ENCODE data around the gene ZBED6.
"Not testable (repeated sequence)": the region's sequence is repeated elsewhere in the genome, so short reads cannot be mapped to it uniquely, and the experiment has no call there.

Gene ZBED6

DNA sequence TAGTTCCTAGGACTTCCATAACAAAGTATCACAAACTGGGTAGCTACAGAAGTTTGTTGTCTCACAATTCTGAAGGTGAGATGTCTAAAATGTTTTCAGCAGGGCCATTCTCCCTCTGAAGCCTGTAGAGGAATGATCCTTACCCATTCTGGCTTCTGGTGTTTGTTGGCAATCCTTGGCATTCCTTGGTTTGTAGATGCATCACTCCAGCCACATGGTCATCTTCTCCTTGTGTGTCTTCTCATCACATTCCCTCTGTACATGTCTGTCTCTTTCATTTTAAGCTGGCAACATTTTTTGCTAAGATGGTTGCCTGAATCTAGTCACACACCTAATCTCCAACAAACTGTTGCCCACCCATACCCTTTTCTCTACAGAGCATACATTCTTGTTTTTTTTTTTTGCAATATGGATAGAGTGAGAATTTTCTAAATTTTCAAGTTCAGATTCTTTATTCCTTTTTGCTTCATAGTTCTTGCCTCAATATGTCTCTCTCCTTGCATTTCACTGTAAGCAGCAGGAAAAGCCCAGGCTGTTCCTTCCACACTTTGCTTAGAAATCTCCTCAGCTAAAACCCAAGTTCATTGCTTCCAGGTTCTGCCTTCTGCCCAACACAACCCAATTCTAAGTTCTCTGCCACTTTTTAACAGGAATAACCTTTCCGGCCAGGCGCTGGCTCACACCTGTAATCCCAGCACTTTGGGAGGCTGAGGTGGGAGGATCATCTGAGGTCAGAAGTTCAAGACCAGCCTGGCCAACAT lies 18.3 kb downstream of the ZBED6 start:
- H3K27me3 ChIP-seq (replicated peaks in 2 of 5; ENCODE audit: control insufficient read depth in 4 of 5, insufficient read depth in 5 of 5, low read length in 4 of 5), result no peaks in the 10 kb centered on the region
- whole genome bisulfite sequencing (ENCODE audit: insufficient coverage), result no CpG with 5 or more reads among the region's 2 CpGs
- ChIA-PET CTCF (no interaction called here), POLR2A (interaction anchor here (0.6 kb wide), 1 partner anchor 13 kb away, joined by 3 read pairs; no protein-coding TSS in a partner anchor)
- H3K36me3 ChIP-seq (ENCODE audit: control insufficient read depth in 4 of 4, insufficient read depth in 4 of 4, low read length in 3 of 4), result peaks cover 16 to 50% (median 29%) of the 10 kb centered on the region in 4 experiments
- no peak overlapping the region for H3K27ac ChIP-seq (ENCODE audit: insufficient read depth in 1 of 2, low read depth in 1 of 2, low read length in 2 of 2, poor library complexity in 1 of 2, severe bottlenecking in 2 of 2)
- DNase-seq, result no peak
- no peaks in the 10 kb centered on the region for H3K9me3 ChIP-seq (ENCODE audit: control extremely low read depth in 1 of 5, control insufficient read depth in 4 of 5, insufficient read depth in 2 of 5, low read depth in 1 of 5, low read length in 4 of 5)
- no peak overlapping the region for H3K4me3 ChIP-seq (ENCODE audit: control insufficient read depth in 1 of 7, extremely low read depth in 1 of 7, insufficient read depth in 4 of 7, low read depth in 2 of 7, low read length in 6 of 7)
- H3K4me1 ChIP-seq (ENCODE audit: control extremely low read depth in 1 of 4, control insufficient read depth in 4 of 4, insufficient read depth in 4 of 4, low read length in 3 of 4), result no peaks in the 10 kb centered on the region

DNA sequence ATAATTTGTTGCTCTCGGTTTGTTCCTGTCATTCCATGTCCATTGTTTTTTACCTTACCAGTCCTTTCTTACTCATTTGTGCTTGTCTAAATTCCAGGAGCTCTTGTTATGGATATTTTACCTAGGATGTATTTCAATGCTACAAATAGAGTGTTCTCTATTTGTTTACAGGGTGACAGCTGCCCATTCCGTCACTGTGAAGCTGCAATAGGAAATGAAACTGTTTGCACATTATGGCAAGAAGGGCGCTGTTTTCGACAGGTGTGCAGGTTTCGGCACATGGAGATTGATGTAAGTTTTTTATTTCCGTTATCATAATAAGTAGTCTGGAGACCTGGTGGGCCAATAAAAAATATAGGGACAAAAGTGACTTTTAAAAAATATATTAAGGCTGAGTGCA lies 23.0 kb downstream of the ZBED6 start:
- Histone ChIP-seq H3K9me3 (ENCODE audit: control extremely low read depth in 1 of 5, control insufficient read depth in 4 of 5, insufficient read depth in 2 of 5, low read depth in 1 of 5, low read length in 4 of 5) (no peaks in the 10 kb centered on the region), H3K36me3 (ENCODE audit: control insufficient read depth in 4 of 4, insufficient read depth in 4 of 4, low read length in 3 of 4) (peaks cover 23 to 80% (median 50%) of the 10 kb centered on the region in 4 experiments), H3K27ac (ENCODE audit: insufficient read depth in 1 of 2, low read depth in 1 of 2, low read length in 2 of 2, poor library complexity in 1 of 2, severe bottlenecking in 2 of 2) (no peak overlapping the region), H3K4me3 (ENCODE audit: control insufficient read depth in 1 of 7, extremely low read depth in 1 of 7, insufficient read depth in 4 of 7, low read depth in 2 of 7, low read length in 6 of 7) (no peak overlapping the region), H3K27me3 (replicated peaks in 2 of 5; ENCODE audit: control insufficient read depth in 4 of 5, insufficient read depth in 5 of 5, low read length in 4 of 5) (no peaks in the 10 kb centered on the region), H3K4me1 (ENCODE audit: control extremely low read depth in 1 of 4, control insufficient read depth in 4 of 4, insufficient read depth in 4 of 4, low read length in 3 of 4) (no peaks in the 10 kb centered on the region)
- DNase-seq, result no peak
- CTCF ChIA-PET, result interaction anchor here (1.6 kb wide), 1 partner anchor 17 kb away, joined by 5 read pairs; no protein-coding TSS in a partner anchor
- POLR2A ChIA-PET, result no interaction called here
- 98% methylated on average over 5 of the region's 6 CpGs for WGBS (ENCODE audit: insufficient coverage)

DNA sequence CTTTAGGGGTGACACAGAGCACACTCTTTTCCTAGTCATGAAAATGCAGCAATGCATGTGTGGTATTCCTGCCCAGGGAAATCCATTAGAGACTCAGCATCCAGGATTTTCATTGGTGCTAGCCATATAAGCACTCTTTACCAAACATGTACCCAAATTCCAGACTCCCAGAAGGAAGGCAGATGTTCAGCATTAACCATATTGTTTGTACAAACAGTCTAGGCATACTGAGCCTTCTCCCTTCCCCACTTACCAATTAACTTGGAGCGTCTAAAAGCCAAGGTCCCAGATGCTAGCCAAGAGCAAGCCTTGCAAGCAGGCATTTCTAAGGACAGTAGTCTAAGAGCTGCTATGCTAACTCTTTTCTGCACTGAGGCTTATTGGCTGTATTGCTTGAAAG lies 27.9 kb downstream of the ZBED6 start:
- no CpG with 5 or more reads among the region's 1 CpG for WGBS (ENCODE audit: insufficient coverage)
- ChIA-PET CTCF (interaction anchor here (1.2 kb wide), 1 partner anchor 11 kb away, joined by 3 read pairs; no protein-coding TSS in a partner anchor), POLR2A (no interaction called here)
- H3K4me3 ChIP-seq (ENCODE audit: control insufficient read depth in 1 of 7, extremely low read depth in 1 of 7, insufficient read depth in 4 of 7, low read depth in 2 of 7, low read length in 6 of 7), result no peak overlapping the region
- H3K36me3 ChIP-seq (ENCODE audit: control insufficient read depth in 4 of 4, insufficient read depth in 4 of 4, low read length in 3 of 4), result peaks cover 26 to 65% (median 48%) of the 10 kb centered on the region in 4 experiments
- H3K27ac ChIP-seq (ENCODE audit: insufficient read depth in 1 of 2, low read depth in 1 of 2, low read length in 2 of 2, poor library complexity in 1 of 2, severe bottlenecking in 2 of 2), result no peak overlapping the region
- H3K9me3 ChIP-seq (ENCODE audit: control extremely low read depth in 1 of 5, control insufficient read depth in 4 of 5, insufficient read depth in 2 of 5, low read depth in 1 of 5, low read length in 4 of 5), result no peaks in the 10 kb centered on the region
- no peaks in the 10 kb centered on the region for H3K4me1 ChIP-seq (ENCODE audit: control extremely low read depth in 1 of 4, control insufficient read depth in 4 of 4, insufficient read depth in 4 of 4, low read length in 3 of 4)
- no peaks in the 10 kb centered on the region for H3K27me3 ChIP-seq (replicated peaks in 2 of 5; ENCODE audit: control insufficient read depth in 4 of 5, insufficient read depth in 5 of 5, low read length in 4 of 5)
- DNase-seq, result no peak

DNA sequence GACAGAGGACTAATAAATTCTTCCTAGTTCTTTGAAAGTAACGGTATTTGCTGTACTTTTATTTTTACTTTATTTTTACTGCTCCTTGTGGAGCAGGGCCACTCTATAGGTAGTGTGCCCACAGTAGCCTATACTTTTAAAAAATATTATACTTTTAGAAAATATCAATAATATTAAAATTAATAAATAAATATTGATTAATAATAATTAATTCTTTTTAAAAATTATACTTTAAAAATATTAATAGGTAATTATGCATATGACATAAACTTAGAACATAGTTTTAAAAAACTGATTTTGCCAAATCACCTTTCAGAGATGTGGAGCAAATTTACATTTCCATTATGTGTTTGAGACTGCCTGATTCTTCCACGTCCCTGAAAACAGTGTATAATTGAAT lies 30.8 kb downstream of the ZBED6 start:
- H3K27ac ChIP-seq (ENCODE audit: insufficient read depth in 1 of 2, low read depth in 1 of 2, low read length in 2 of 2, poor library complexity in 1 of 2, severe bottlenecking in 2 of 2), result no peak overlapping the region
- WGBS (ENCODE audit: insufficient coverage), result no CpG with 5 or more reads among the region's 2 CpGs
- no peaks in the 10 kb centered on the region for H3K27me3 ChIP-seq (replicated peaks in 2 of 5; ENCODE audit: control insufficient read depth in 4 of 5, insufficient read depth in 5 of 5, low read length in 4 of 5)
- no peak overlapping the region for H3K4me3 ChIP-seq (ENCODE audit: control insufficient read depth in 1 of 7, extremely low read depth in 1 of 7, insufficient read depth in 4 of 7, low read depth in 2 of 7, low read length in 6 of 7)
- DNase-seq, result no peak
- H3K4me1 ChIP-seq (ENCODE audit: control extremely low read depth in 1 of 4, control insufficient read depth in 4 of 4, insufficient read depth in 4 of 4, low read length in 3 of 4), result peaks cover 0 to 4% (median 0%) of the 10 kb centered on the region in 4 experiments
- H3K36me3 ChIP-seq (ENCODE audit: control insufficient read depth in 4 of 4, insufficient read depth in 4 of 4, low read length in 3 of 4), result peaks cover 31 to 69% (median 51%) of the 10 kb centered on the region in 4 experiments
- POLR2A ChIA-PET, result no interaction called here
- CTCF ChIA-PET, result no interaction called here
- no peaks in the 10 kb centered on the region for H3K9me3 ChIP-seq (ENCODE audit: control extremely low read depth in 1 of 5, control insufficient read depth in 4 of 5, insufficient read depth in 2 of 5, low read depth in 1 of 5, low read length in 4 of 5)

DNA sequence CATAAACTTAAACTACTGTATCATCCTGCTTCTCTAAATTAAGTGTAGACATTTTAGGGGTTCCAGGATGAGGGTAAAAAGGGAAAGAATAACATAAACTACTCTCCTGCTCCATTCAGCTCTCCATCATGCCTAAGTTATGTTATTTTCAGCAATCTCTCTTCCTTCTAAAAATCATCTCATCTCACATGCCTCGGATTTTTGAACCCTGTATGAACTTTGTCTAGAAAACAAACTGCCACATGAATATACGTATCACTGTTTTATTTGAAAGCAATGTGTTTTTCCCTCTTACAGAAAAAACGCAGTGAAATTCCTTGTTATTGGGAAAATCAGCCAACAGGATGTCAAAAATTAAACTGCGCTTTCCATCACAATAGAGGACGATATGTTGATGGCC lies 32.6 kb downstream of the ZBED6 start:
- no peak overlapping the region for H3K4me3 ChIP-seq (ENCODE audit: control insufficient read depth in 1 of 7, extremely low read depth in 1 of 7, insufficient read depth in 4 of 7, low read depth in 2 of 7, low read length in 6 of 7)
- CTCF ChIA-PET, result no interaction called here
- H3K27ac ChIP-seq (ENCODE audit: insufficient read depth in 1 of 2, low read depth in 1 of 2, low read length in 2 of 2, poor library complexity in 1 of 2, severe bottlenecking in 2 of 2), result no peak overlapping the region
- no peaks in the 10 kb centered on the region for H3K27me3 ChIP-seq (replicated peaks in 2 of 5; ENCODE audit: control insufficient read depth in 4 of 5, insufficient read depth in 5 of 5, low read length in 4 of 5)
- POLR2A ChIA-PET, result no interaction called here
- 100% methylated on average over 2 of the region's 5 CpGs for WGBS (ENCODE audit: insufficient coverage)
- no peaks in the 10 kb centered on the region for H3K9me3 ChIP-seq (ENCODE audit: control extremely low read depth in 1 of 5, control insufficient read depth in 4 of 5, insufficient read depth in 2 of 5, low read depth in 1 of 5, low read length in 4 of 5)
- H3K4me1 ChIP-seq (ENCODE audit: control extremely low read depth in 1 of 4, control insufficient read depth in 4 of 4, insufficient read depth in 4 of 4, low read length in 3 of 4), result peaks cover 0 to 4% (median 0%) of the 10 kb centered on the region in 4 experiments
- H3K36me3 ChIP-seq (ENCODE audit: control insufficient read depth in 4 of 4, insufficient read depth in 4 of 4, low read length in 3 of 4), result peaks cover 22 to 67% (median 50%) of the 10 kb centered on the region in 4 experiments
- DNase-seq, result no peak

DNA sequence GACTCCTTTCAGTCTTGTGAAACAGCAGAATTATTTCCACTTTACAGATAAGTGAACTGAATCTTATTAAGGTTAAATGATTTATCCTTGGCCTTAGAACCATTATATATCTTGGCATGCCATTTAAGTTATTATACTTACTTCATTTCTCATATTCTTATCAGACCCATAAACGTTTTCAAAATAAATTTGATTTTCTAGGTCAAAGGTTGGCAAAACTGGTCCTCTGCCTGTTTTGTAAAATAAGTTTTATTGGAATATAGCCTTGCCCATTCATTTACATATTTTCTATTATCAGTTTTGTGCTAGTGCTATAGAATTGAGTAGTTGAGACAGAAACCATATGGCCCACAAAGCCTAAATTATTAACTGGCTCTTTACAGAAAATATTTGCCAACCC lies 33.1 kb downstream of the ZBED6 start:
- peaks cover 18 to 65% (median 49%) of the 10 kb centered on the region in 4 experiments for H3K36me3 ChIP-seq (ENCODE audit: control insufficient read depth in 4 of 4, insufficient read depth in 4 of 4, low read length in 3 of 4)
- WGBS (ENCODE audit: insufficient coverage), result no CpG with 5 or more reads among the region's 1 CpG
- no peak for DNase-seq
- peaks cover 0 to 4% (median 0%) of the 10 kb centered on the region in 4 experiments for H3K4me1 ChIP-seq (ENCODE audit: control extremely low read depth in 1 of 4, control insufficient read depth in 4 of 4, insufficient read depth in 4 of 4, low read length in 3 of 4)
- no peaks in the 10 kb centered on the region for H3K9me3 ChIP-seq (ENCODE audit: control extremely low read depth in 1 of 5, control insufficient read depth in 4 of 5, insufficient read depth in 2 of 5, low read depth in 1 of 5, low read length in 4 of 5)
- H3K27me3 ChIP-seq (replicated peaks in 2 of 5; ENCODE audit: control insufficient read depth in 4 of 5, insufficient read depth in 5 of 5, low read length in 4 of 5), result no peaks in the 10 kb centered on the region
- CTCF ChIA-PET, result interaction anchor here (0.6 to 0.8 kb wide), 2 partner anchors 17 to 1766 kb away, joined by 3 read pairs; no protein-coding TSS in a partner anchor
- no peak overlapping the region for H3K4me3 ChIP-seq (ENCODE audit: control insufficient read depth in 1 of 7, extremely low read depth in 1 of 7, insufficient read depth in 4 of 7, low read depth in 2 of 7, low read length in 6 of 7)
- no peak overlapping the region for H3K27ac ChIP-seq (ENCODE audit: insufficient read depth in 1 of 2, low read depth in 1 of 2, low read length in 2 of 2, poor library complexity in 1 of 2, severe bottlenecking in 2 of 2)
- POLR2A ChIA-PET, result interaction anchor here (0.6 to 1.2 kb wide), 2 partner anchors 9 to 215 kb away, joined by 3 read pairs; no protein-coding TSS in a partner anchor

DNA sequence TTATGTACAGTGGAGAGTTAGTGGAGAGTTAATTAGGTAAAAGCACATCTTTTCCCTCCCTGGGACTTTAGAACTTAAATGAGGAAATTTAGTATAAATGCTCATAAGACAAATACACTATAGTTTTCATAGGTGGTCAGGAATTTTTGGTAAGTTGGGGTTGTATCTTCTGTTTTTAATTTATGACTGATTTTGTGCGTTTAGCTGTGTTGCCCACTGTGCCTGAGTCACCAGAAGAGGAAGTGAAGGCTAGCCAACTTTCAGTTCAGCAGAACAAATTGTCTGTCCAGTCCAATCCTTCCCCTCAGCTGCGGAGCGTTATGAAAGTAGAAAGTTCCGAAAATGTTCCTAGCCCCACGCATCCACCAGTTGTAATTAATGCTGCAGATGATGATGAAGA lies 33.8 kb downstream of the ZBED6 start:
- peak in 2 of 3 donors; percentile 17 to 23 for DNase-seq
- H3K36me3 ChIP-seq (ENCODE audit: control insufficient read depth in 4 of 4, insufficient read depth in 4 of 4, low read length in 3 of 4), result peaks cover 20 to 67% (median 54%) of the 10 kb centered on the region in 4 experiments
- POLR2A ChIA-PET, result interaction anchor here (1.2 kb wide), 1 partner anchor 10 kb away, joined by 3 read pairs; no protein-coding TSS in a partner anchor

More for the DNA sequence above, 33.8 kb downstream of the ZBED6 start:
- not testable (repeated sequence) for H3K4me3 ChIP-seq (ENCODE audit: control insufficient read depth in 1 of 7, extremely low read depth in 1 of 7, insufficient read depth in 4 of 7, low read depth in 2 of 7, low read length in 6 of 7); H3K4me1 ChIP-seq (ENCODE audit: control extremely low read depth in 1 of 4, control insufficient read depth in 4 of 4, insufficient read depth in 4 of 4, low read length in 3 of 4); H3K27me3 ChIP-seq (replicated peaks in 2 of 5; ENCODE audit: control insufficient read depth in 4 of 5, insufficient read depth in 5 of 5, low read length in 4 of 5); H3K9me3 ChIP-seq (ENCODE audit: control extremely low read depth in 1 of 5, control insufficient read depth in 4 of 5, insufficient read depth in 2 of 5, low read depth in 1 of 5, low read length in 4 of 5)
- CTCF ChIA-PET, result interaction anchor here (0.8 to 1.3 kb wide), 2 partner anchors 12 to 17 kb away, joined by 3 read pairs; no protein-coding TSS in a partner anchor
- peak overlapping the region in 1 of 2 experiments; percentile 34 for H3K27ac ChIP-seq (ENCODE audit: insufficient read depth in 1 of 2, low read depth in 1 of 2, low read length in 2 of 2, poor library complexity in 1 of 2, severe bottlenecking in 2 of 2)
- no CpG with 5 or more reads among the region's 5 CpGs for WGBS (ENCODE audit: insufficient coverage)

All from common myeloid progenitor, CD34-positive (primary cell).